K562 (cell line): ENCODE measurements around the gene VPS13D. TPM values are rescaled to one million over a fixed set of nuclear protein-coding genes. Genes with fewer than 3 reads are reported as not detected.

ENCODE experiments used
- ATAC-seq: fragments of 200-7000 bp; cut with Tn5 transposase; 3 replicates; pipeline ENCODE4 v1.9.1; 2020; ENCODE audit warnings: moderate library complexity
- BruUV-seq: library from RNA; stranded (reverse); fragments of 400-500 nt; replicated peaks from 2 replicates; lab custom pipeline; 2021; lab: Mats Ljungman, UMichigan
- CTCF ChIA-PET: fragments of 300-600 bp; formaldehyde crosslinking; extraction: SDS; loops from one replicate; lab custom pipeline; 2021; ENCODE audit warnings: low intra/inter-chr PET ratio; lab: Yijun Ruan, JAX
- POLR2A ChIA-PET: fragments of 300-600, 350-650 bp; sonication (Branson Sonifier 250); formaldehyde crosslinking; extraction: SDS; loops from one replicate; lab custom pipeline; 2021; ENCODE audit warnings: antibody characterized with exemption, inconsistent platforms; lab: Yijun Ruan, JAX
- DNase-seq, 4 experiments: peaks; one replicate each; pipeline versions ENCODE4 v3.0.0 to v3.0.0-alpha.2; 2011 to 2018; ENCODE audit warnings: low spot score in 3 of 4, mixed read lengths in 3 of 4; ENCODE audit errors: extremely low read depth in 1 of 4
- FAIRE-seq: peaks from 2 replicates; lab custom pipeline; 2011; peaks lifted over from hg19 to GRCh38; lab: Jason Lieb, UNC
- H2AFZ ChIP-seq: 2 replicates; pipeline ENCODE4 v1.6.0; 2011; ENCODE audit warnings: low read depth, low read length, control low read depth, inconsistent platforms
- H3K27ac ChIP-seq: fragments of 200-600 bp; 3 replicates; pipeline ENCODE4 v1.8.0; 2011; ENCODE audit warnings: low read depth, mild to moderate bottlenecking, control low read depth, inconsistent platforms, low read length, moderate library complexity, mixed read lengths; ENCODE audit errors: extremely low read depth
- H3K27me3 ChIP-seq, 2 experiments: fragments of 300-600 bp in 1 of 2; 2 replicates in 1 of 2; 3 replicates in 1 of 2; pipeline versions ENCODE4 v1.6.0 to v1.8.0; 2011; ENCODE audit warnings: inconsistent platforms in 2 of 2, low read length in 2 of 2, mild to moderate bottlenecking in 1 of 2, mixed read lengths in 1 of 2, moderate library complexity in 1 of 2; ENCODE audit not compliant: control insufficient read depth in 2 of 2, insufficient read depth in 2 of 2
- H3K36me3 ChIP-seq: fragments of 300-600 bp; 3 replicates; pipeline ENCODE4 v1.8.0; 2011; ENCODE audit warnings: mild to moderate bottlenecking, low read length, inconsistent platforms; ENCODE audit not compliant: control insufficient read depth, insufficient read depth
- H3K4me1 ChIP-seq, 2 experiments: fragments of 200-600 bp in 1 of 2; replicated peaks in 1 of 2; 2 replicates in 1 of 2; 3 replicates in 1 of 2; pipeline versions ENCODE4 v1.5.1 to v1.8.0; 2011; ENCODE audit warnings: inconsistent platforms in 2 of 2, low read length in 2 of 2, mild to moderate bottlenecking in 1 of 2, mixed read lengths in 1 of 2, moderate library complexity in 1 of 2; ENCODE audit not compliant: control insufficient read depth in 2 of 2, insufficient read depth in 2 of 2
- H3K4me2 ChIP-seq: 2 replicates; pipeline ENCODE4 v1.6.1; 2011; ENCODE audit warnings: low read length, control low read depth, inconsistent platforms, mixed read lengths; ENCODE audit not compliant: insufficient read depth
- H3K4me3 ChIP-seq: fragments of 200-600 bp; sonication (generic), shearing (Covaris generic); 2 replicates; pipeline ENCODE4 v1.5.1; 2016; ENCODE audit warnings: control low read depth, inconsistent platforms
- H3K79me2 ChIP-seq: fragments of 200-600 bp; 3 replicates; pipeline ENCODE4 v1.8.0; 2011; ENCODE audit warnings: low read length, inconsistent platforms; ENCODE audit not compliant: control insufficient read depth, insufficient read depth
- H3K9ac ChIP-seq, 2 experiments: 2 replicates each; pipeline versions ENCODE4 v1.6.0 to v1.6.1; 2011; ENCODE audit warnings: low read depth in 2 of 2, low read length in 2 of 2, control low read depth in 1 of 2, inconsistent platforms in 1 of 2, mild to moderate bottlenecking in 1 of 2, mixed read lengths in 1 of 2; ENCODE audit not compliant: insufficient read depth in 1 of 2
- H3K9me1 ChIP-seq: one replicate; pipeline ENCODE4 v1.6.0; 2011; ENCODE audit warnings: inconsistent platforms, mild to moderate bottlenecking, low read length, moderate library complexity; ENCODE audit not compliant: control insufficient read depth, insufficient read depth
- H3K9me3 ChIP-seq: replicated peaks from 2 replicates; pipeline ENCODE4 v1.5.1; 2011; ENCODE audit warnings: low read depth, low read length, inconsistent platforms; ENCODE audit not compliant: control insufficient read depth, insufficient read depth
- H4K20me1 ChIP-seq: replicated peaks from 2 replicates; pipeline ENCODE4 v1.6.1; 2011; ENCODE audit warnings: low read length, inconsistent platforms, mixed read lengths; ENCODE audit not compliant: control insufficient read depth, insufficient read depth
- ASH1L ChIP-seq: fragments of 450-650 bp; IDR thresholded peaks from 2 replicates; pipeline ENCODE4 v1.6.1; 2018; ENCODE audit warnings: borderline replicate concordance, mild to moderate bottlenecking, low read depth; ENCODE audit not compliant: partially characterized antibody
- BCOR ChIP-seq: fragments of 450-650 bp; IDR thresholded peaks from 2 replicates; pipeline ENCODE4 v1.6.1; 2016
- FIP1L1 ChIP-seq: fragments of 200-400 bp; formaldehyde crosslinking; IDR thresholded peaks from 2 replicates; pipeline ENCODE4 v1.6.1; 2018; ENCODE audit warnings: mild to moderate bottlenecking, low read depth, low read length; ENCODE audit not compliant: poor library complexity, severe bottlenecking
- FOXA3 ChIP-seq, 2 experiments: fragments of 450-650 bp in 1 of 2; sonication (generic) in 1 of 2; formaldehyde crosslinking; IDR thresholded peaks in 1 of 2; conservative IDR thresholded peaks in 1 of 2; 2 replicates each; pipeline versions ENCODE4 v1.4.0 to v1.8.0; 2020 to 2022; ENCODE audit warnings: mild to moderate bottlenecking in 2 of 2, missing genetic modification reagents in 1 of 2
- HINFP ChIP-seq: fragments of 450-650 bp; conservative IDR thresholded peaks from 2 replicates; pipeline ENCODE4 v1.6.1; 2016; ENCODE audit warnings: missing genetic modification characterization, low read depth, mild to moderate bottlenecking, control low read depth, missing compliant biosample characterization
- HMG20A ChIP-seq: fragments of 450-650 bp; formaldehyde crosslinking; conservative IDR thresholded peaks from 2 replicates; pipeline ENCODE4 v1.4.0; 2020; ENCODE audit warnings: mild to moderate bottlenecking, mixed read lengths
- HNRNPL ChIP-seq: fragments of 200-400 bp; formaldehyde crosslinking; IDR thresholded peaks from 2 replicates; pipeline ENCODE4 v1.6.1; 2017; ENCODE audit warnings: low read depth, mild to moderate bottlenecking, low read length
- KLF16 ChIP-seq: IDR thresholded peaks from 2 replicates; pipeline ENCODE4 v1.6.1; 2016; ENCODE audit warnings: antibody characterized with exemption
- OTX1 ChIP-seq: fragments of 450-650 bp; formaldehyde crosslinking; IDR thresholded peaks from 2 replicates; pipeline ENCODE4 v1.4.0; 2022; ENCODE audit warnings: mild to moderate bottlenecking
- SIN3A ChIP-seq, 2 experiments: fragments of 150-350 bp in 1 of 2; IDR thresholded peaks; 2 replicates each; pipeline ENCODE4 v1.6.1; 2011 to 2016; ENCODE audit warnings: borderline replicate concordance in 2 of 2, low read depth in 2 of 2, low read length in 2 of 2, mild to moderate bottlenecking in 2 of 2, moderate library complexity in 2 of 2; ENCODE audit not compliant: control insufficient read depth in 1 of 2
- TAF15 ChIP-seq: fragments of 200-400 bp; formaldehyde crosslinking; IDR thresholded peaks from 2 replicates; pipeline ENCODE4 v1.6.1; 2017; ENCODE audit warnings: mild to moderate bottlenecking, low read depth, low read length, moderate library complexity
- ZKSCAN8 ChIP-seq: fragments of 200-800 bp; sonication (Bioruptor generic); IDR thresholded peaks from 2 replicates; pipeline ENCODE4 v1.6.1; 2016; ENCODE audit warnings: missing genetic modification characterization, missing compliant biosample characterization
- ZNF253 ChIP-seq: fragments of 250-450 bp; sonication (Bioruptor Pico); conservative IDR thresholded peaks from 2 replicates; pipeline ENCODE4 v1.6.1; 2021; ENCODE audit warnings: mild to moderate bottlenecking
- ZNF277 ChIP-seq: fragments of 250-450 bp; sonication (Bioruptor Pico); IDR thresholded peaks from 2 replicates; pipeline ENCODE4 v1.8.0; 2022; ENCODE audit warnings: inconsistent platforms, mild to moderate bottlenecking, moderate library complexity, borderline replicate concordance
- WGBS: fragments of 100-300 bp; shearing (Covaris generic); methylation state at CpG from one replicate; pipeline ENCODE4 v1.1.6; 2016; ENCODE audit warnings: low coverage, mixed read lengths; ENCODE audit not compliant: insufficient coverage; ENCODE audit errors: missing lambda C conversion rate; 5-methylcytosine and 5-hydroxymethylcytosine counted together
- in situ Hi-C: fragments of 300-500 bp; cut with MboI; formaldehyde crosslinking; loops from 4 replicates; pipeline ENCODE4 v1.15.0; 2018; ENCODE audit warnings: inconsistent platforms, mixed read lengths
- intact Hi-C: fragments of 100-400 bp; cut with micrococcal nuclease; formaldehyde crosslinking; loops from 2 replicates; pipeline ENCODE4 v1.14.2; 2022
- polyA plus RNA-seq, 8 experiments: library from polyadenylated mRNA; depleted of rRNA in 4 of 8; stranded (reverse) in 5 of 8; unstranded in 3 of 8; fragments of >200 nt; fragmentation: Nextera tagmentation in 2 of 8; fragmentation: Illumina TruSeq in 1 of 8; extraction: Ambion mirVana in 2 of 8; extraction: Trizol in 1 of 8; gene quantifications; 2 replicates each; pipeline versions ENCODE4 v1.2.1 to v1.2.3, GENCODE V29; 2011 to 2014; ENCODE audit warnings: inconsistent platforms in 1 of 8, missing spikeins in 1 of 8
- total RNA-seq, 7 experiments: library from RNA; depleted of rRNA in 6 of 7; stranded (reverse); fragments of >200 nt in 6 of 7; fragmentation: Illumina TruSeq in 2 of 7; extraction: Trizol in 2 of 7; gene quantifications; 2 replicates each; pipeline versions ENCODE4 v1.2.1 to v1.2.3, GENCODE V29; 2011 to 2021; ENCODE audit warnings: low replicate concordance in 1 of 7

VPS13D gene
- total and polyA plus RNA-seq, 9 of the 15 experiments (the other 6 are each of a cell fraction or from before 2014, with no cell fraction given): 6.1 to 51.5 (median 38.5) TPM

DNA sequence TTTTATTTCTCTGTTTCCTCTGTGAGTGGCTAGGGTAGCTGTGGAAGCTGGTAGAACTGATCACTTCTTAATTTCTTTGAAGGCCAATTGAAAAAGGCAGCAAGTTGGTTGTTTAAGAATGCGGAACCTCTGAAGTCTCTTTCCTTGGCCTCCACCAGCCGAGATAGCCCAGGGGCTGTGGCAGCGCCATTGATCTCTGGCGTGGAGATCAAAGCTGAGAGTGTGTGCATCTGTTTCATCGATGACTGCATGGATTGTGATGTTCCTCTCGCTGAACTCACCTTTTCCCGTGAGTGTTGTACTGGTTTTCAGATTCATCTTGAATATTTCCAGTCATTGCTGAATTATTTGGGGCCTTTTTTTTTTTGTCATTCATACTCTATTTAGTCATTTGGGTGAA, 97.7 kb downstream of the VPS13D start:
- Histone ChIP-seq H2AFZ (no peak overlapping the region), H3K9me1 (no peaks in the 10 kb centered on the region), H4K20me1 (no peaks in the 10 kb centered on the region), H3K4me3 (no peak overlapping the region), H3K4me1 (no peaks in the 10 kb centered on the region), H3K4me2 (no peak overlapping the region), H3K36me3 (peaks cover 56% of the 10 kb centered on the region)
- in situ Hi-C loops: no loop called here
- ChIA-PET CTCF (no interaction called here), POLR2A (interaction anchor here (0.6 to 2.1 kb wide), 4 partner anchors 9 to 235 kb away, joined by 3 to 7 read pairs (median 5); no protein-coding TSS in a partner anchor)
- TF ChIP-seq HNRNPL: no peak
- no peak for TF ChIP-seq TAF15
- TF ChIP-seq KLF16: no peak
- no peak for TF ChIP-seq FIP1L1
- TF ChIP-seq HMG20A (CRISPR knock-in tag): no peak
- TF ChIP-seq ASH1L: no peak
- no peak for TF ChIP-seq ZNF277 (CRISPR knock-in tag)
- TF ChIP-seq FOXA3 (CRISPR knock-in tag; conservative IDR thresholded peaks at IDR 0.05 in 1 of 2, IDR thresholded peaks at IDR 0.05 in 1 of 2): no peak
- no peak for TF ChIP-seq SIN3A (IDR thresholded peaks at IDR 0.05; ENCODE audit: borderline replicate concordance in 2 of 2, control insufficient read depth in 1 of 2, low read depth in 2 of 2, low read length in 2 of 2)
- TF ChIP-seq ZKSCAN8 (CRISPR knock-in tag): no peak
- no peak for TF ChIP-seq OTX1 (CRISPR knock-in tag)
- no peak for TF ChIP-seq ZNF253 (CRISPR knock-in tag)
- TF ChIP-seq BCOR: no peak
- TF ChIP-seq HINFP: no peak
- TF ChIP-seq, all 486 proteins: peak for 0
- ATAC-seq (no peak), FAIRE-seq (no peak), DNase-seq (no peak)
- Histone ChIP-seq H3K27me3 (no peaks in the 10 kb centered on the region), H3K9ac (no peak overlapping the region), H3K27ac (no peak overlapping the region), H3K79me2 (no peaks in the 10 kb centered on the region), H3K9me3 (no peaks in the 10 kb centered on the region)
- no TSS peak for BruUV-seq
- WGBS: 96% methylated on average over 7 of the region's 7 CpGs
- intact Hi-C loops: no loop called here
